AG08395 (cell line): ENCODE data around the gene KCNB1.
A peak's percentile ranks its signal among the peaks of the same experiment; 100 is the strongest.

Source experiments
- DNase-seq: peaks from one replicate; pipeline ENCODE4 v3.0.0; 2012; ENCODE audit warnings: mixed read lengths, low spot score

Gene KCNB1

GRCh38 chr20:49482621-49483017 is at the start of gene KCNB1:
KCNB1 (minus strand) TSS chr20:49482668; CDS start chr20:49482480, 188 bp downstream.
- DNase-seq: peak; percentile 69

GRCh38 chr20:49529470-49529869 is 47.0 kb upstream of the KCNB1 start:
- no peak for DNase-seq

DNA sequence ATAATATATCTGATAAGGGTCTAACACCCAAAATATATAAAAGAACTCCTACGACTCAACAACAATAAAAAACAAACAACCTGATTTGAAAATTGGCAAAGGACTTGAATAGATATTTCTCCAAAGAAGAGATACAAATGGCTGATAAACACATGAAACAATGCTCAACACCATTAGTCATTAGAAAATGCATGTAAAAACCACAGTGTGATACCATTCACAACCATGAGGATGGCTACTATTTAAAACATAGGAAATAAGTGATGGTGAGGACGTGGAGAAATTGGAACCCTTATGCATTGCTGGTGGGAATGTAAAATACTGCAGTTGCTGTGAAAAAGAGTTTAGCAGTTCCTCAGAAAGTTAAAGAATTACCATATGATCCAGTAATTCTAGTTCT is 44.1 kb upstream of the KCNB1 start:
- no peak for DNase-seq

DNA sequence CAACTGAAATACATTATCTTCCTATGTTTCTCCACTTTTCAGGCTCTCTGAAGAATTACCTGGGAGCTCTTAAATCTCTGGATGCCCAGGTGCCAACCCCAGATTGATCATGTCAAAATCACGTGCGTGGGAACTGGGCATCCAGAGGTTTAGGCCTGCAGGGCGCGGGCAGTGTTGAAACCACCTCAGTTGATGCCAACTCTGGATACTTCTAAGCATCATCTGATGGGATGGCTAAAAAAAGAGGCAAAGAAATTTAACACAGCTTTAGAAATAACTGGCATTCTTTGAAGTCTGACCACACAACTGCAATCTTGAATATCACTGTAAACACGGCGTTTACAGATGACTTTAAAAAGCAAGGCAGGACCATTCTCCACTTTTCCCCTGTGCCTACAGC is 43.6 kb upstream of the KCNB1 start:
- no peak for DNase-seq

DNA sequence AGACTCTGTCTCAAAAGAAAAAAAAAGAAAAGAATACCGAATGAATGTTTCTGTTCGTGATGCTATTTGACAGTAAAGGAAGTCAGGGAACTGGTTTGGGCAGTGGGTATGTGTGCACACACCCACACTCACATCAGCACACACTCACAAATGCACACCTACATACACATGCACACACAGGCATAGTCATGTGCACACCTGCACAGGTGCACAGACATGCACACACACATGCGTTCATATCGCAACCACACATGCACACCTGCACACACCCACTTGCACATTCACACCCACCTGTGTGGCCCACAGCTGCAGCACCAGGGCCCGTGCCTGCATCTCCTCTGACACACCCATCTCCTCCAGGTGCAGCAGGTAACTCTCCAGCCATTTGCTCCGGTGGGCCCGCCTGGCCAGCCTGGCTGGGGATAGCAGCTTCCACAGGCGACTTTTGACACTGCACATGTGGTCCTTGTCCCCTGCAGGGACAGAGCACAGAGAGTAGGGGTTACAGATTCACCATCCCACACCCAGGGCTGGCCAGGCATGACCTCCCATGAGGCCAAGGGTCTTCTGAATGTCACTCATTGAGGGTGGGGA is 41.4 kb upstream of the KCNB1 start:
- DNase-seq: no peak

- DNase-seq: no peak
Measured at GRCh38 chr20:49521356-49521755, 38.9 kb upstream of the KCNB1 start.

- no peak for DNase-seq
Measured at GRCh38 chr20:49519777-49520359, 37.4 kb upstream of the KCNB1 start.

DNA sequence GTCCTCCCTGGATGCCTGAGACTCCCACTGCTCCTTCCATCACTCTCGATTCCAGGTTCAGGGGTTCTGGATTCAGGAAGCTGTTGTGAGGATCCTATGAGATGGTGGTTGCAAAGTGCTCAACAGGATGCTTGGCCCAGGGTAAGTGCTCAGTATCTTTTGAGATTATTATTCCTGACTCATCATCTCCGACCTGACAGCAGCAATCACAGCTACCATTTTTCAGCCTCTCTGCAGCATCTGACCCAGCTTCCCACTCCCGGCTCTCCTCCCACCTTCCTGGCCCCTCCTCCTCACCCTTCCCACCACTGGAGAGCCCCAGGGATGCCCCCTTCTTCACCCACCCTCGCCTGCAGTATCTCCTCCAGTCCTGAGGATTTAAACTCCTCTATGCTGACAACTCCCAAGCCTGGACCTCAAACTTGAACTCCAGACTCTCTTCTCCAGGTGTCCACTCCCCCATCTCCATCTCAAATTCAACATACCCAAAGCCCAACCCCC is 36.8 kb upstream of the KCNB1 start:
- DNase-seq: no peak

- DNase-seq: no peak
Measured at GRCh38 chr20:49518576-49518975, 36.1 kb upstream of the KCNB1 start.

- DNase-seq: no peak
Measured at GRCh38 chr20:49517805-49518100, 35.3 kb upstream of the KCNB1 start.

DNA sequence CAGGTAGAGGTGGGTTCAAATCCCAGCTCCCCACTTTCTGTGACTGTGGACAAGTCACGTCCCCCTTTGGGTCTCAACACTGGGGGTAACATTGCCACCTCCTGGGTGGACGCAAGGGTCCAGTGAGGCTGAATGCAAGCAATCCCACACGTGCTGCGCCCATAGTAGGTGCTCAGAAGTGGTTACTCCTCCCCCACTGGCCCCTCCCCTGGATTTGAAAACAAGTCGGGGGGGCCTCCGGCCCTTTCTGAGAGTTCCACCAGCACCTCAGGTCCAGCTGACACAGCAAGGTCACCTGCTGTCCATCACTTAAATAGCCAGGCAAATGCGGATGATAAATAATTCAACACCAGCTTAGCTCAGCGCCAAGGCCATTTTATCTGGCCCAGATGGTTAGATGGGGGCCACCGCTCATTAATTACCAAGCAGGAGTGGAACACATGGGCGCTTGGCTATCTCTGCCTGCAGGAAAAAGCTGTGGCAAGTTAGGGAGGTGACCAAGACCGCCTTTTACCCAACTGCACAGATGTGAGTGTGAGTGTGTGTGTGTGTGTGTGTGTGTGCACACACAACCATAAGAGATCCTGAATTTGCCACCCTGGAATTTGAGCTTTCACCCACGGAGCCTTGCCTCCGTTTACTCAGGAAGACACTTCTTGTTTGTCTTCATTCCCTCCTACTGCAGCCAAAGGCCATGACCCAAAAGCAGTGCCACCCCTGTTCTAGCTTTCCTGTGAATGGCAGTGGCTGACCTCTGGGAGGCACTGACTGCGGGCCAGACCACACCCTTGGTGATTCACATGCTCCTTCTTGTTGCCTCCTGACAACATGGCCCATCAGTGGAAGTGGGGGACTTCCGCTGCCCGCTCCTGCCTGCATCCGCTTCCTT is 34.7 kb upstream of the KCNB1 start:
- no peak for DNase-seq

DNA sequence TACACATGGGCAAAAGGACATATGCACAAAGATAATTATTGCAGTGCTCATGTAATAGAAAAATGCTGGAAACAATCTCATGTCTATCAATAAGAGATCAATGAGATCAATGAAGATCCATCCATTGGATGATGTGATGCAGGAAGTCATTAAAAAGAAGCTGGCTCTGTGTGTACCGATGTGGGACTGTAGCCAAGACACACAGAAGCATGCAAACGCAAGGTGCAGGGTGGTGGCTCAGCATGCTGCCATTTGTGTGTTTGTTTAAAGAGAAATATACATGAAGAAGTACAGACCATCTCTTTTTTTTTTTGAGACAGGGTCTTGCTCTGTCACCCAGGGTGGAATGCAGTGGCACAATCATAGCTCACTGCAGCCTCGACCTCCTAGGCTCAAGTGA is 33.1 kb upstream of the KCNB1 start:
- no peak for DNase-seq

DNA sequence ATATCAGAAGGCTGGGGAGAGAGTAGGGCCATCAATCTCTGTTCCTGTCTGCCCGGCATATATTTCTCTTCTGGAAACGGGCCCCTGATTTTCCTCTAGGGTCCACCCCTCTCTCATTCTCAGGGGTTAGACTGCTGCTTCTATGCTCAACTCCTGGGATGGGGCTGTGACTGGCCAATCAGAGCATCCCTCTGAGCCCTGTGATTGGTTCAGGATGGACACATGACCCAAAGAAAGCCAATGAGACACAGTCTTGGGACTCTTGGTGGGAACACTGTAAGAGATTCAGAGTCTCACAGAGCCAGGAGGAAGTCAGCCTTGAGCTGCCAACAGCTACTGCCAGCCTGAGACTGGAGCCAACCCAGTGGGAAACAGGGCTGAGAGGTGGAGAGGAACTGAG is 31.0 kb upstream of the KCNB1 start:
- no peak for DNase-seq

- DNase-seq: no peak
Measured at GRCh38 chr20:49513009-49513408, 30.5 kb upstream of the KCNB1 start.

GRCh38 chr20:49511788-49512525 is 29.5 kb upstream of the KCNB1 start:
- no peak for DNase-seq

DNA sequence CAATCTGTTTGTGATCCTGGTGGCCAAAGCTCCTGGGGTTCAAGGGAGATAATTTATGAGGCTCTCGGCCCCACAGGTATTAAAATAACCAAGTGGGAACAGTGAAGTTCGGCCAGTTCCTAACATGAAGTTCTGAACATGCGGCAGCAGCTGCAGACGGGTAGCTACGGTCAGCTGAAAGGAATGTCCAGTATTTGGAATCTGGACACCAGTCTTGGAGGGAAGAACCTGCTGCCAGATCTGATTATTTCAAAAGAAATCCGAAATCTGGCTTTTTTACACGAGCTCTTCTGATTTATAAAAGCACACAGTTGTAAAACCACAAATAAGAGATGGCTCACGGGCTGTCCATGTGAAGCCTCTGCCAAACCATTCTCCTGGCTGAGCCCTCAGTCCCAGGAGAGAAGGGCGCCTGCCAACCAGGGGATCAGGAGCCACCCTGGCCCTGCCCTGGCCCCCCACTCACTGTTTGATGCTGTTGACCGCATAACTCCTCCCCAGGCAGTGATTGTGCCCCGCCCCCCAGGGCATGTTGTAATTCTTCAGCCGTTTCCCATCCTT is 28.2 kb upstream of the KCNB1 start:
- DNase-seq: peak; percentile 92

DNA sequence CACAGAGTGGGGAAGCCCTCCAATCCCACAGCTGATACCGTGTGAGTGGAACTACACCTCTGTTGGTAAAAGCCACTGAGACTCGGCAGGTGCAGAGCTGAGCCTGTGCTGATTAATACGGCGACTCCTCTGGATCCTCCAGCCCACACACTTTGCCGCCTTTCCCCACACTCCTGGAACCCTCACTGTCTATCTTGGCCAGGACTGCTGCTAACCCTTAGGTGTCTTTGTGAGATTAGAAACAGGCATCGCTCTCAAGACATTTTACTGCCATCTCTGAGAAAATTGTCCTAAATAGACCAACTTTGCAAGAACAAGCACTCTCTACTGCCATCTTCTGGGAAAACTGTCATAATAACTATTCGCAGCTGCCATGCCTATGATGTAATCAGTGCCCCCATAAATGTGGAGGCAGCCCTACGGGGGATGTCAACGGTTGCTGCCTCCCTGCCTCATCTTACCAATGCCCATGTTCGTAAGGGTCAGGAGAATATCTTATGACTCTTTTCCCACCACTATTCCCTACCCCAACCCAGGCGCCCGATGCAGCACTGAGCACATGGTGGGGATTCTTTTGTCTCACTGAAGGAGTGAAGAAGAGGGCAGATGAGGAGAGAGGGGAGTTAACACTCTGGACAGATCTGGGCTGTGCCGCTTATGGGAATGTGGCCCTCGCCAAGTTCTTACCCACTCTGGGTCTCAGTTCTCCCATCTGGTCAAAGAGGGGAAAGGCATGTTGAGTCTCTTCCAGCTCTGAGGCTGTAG is 26.1 kb upstream of the KCNB1 start:
- peak; percentile 61 for DNase-seq

DNA sequence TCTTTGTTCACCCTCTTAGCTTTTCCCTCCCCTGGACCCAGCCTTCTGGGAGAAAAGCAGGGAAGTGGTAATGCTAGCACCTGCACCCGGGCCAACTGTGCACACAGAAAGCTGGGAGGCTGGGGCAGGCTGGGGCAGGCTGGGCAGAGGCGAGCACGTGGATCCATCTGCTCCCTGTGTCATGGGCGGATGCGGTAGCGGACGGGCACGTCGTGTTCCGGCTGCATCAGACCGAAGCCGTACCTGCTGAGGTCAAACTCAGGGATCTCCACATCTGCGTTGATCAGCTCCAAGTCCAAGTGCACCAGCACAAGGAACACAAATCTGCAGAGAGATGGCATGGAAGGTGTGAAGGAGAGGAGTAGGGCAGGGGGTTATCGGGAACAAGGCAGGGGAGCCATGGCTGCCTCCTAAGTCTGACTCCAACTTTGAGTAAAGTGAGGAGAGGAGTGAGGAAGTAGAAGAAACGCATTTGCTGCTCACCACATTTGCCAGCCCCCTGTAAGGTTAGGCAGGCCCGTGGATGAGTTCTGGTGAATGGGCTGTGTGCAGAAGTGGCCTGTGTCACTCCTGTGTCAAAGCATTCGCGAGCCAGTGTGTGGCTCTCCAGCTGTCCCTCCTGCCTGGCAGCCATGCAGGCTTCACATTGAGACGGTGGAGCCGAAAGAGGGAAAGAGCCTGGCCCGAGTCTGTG is 25.4 kb upstream of the KCNB1 start:
- DNase-seq: no peak

- DNase-seq: peak; percentile 41
Measured at GRCh38 chr20:49505518-49505917, 23.1 kb upstream of the KCNB1 start.

DNA sequence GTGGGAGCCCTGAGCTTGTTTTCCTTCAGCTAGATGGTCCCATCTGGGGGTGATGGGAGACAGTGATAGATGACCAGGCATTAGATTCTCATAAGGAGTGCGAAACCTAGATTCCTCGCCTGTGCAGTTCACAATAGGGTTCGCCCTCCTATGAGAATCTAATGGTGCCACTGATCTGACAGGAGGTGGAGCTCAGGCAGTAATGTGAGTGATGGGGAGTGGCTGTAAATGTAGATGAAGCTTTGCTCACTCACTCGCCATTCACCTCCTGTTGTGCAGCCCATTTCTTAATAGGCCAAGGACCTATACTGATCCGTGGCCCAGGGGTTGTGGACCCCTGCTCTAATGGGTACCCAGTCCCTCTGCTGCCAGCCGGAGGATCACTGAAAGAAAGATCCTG is 20.7 kb upstream of the KCNB1 start:
- DNase-seq: no peak

DNA sequence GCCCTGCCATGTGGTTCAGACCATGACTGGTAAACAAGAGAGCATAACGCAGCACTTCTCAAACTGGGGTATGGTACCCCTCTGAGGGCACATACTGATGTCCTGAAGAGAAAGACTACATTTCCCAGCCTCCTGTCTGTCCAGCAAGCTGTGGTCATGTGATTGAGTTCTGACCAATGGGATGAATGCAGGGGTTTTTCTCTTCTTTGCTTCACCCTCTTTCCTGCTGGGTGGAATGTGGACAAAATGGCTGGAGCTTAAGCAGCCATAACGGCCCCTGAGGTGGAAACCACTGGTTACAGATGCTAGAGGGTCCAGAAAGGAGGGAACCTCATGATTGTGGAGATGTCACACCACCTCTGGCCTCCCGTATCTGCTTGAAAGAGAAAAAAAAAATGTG is 19.4 kb upstream of the KCNB1 start:
- DNase-seq: no peak
